ENCODE results near the gene ATP8A2.

The ATP8A2 gene

DNA sequence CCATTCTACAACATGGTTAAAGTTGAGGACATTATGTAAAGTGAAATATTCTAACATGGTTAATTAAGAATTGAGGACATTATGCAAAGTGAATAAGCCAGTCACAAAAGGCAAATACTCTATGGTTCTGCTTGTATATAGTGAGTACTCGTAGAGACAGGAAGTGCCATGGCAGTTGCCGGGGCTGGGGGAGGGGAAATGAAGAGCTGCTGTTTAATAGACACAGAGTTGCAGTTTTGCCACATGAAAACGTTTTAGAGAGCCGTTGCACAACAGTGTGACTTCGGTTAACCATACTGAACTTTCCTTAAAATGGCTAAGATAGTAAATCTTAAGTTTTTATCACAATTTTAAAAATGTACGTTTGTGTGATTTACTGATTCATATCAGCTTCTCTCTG, 503.1 kb downstream of the ATP8A2 start:
- peak; percentile 75 for TF ChIP-seq MAX (IDR thresholded peaks at IDR 0.05; ENCODE audit: low read depth, low read length)
- TF ChIP-seq MYC (IDR thresholded peaks at IDR 0.05; ENCODE audit: low read depth, low read length) = peak; percentile 84
- no peak for TF ChIP-seq CTCF (IDR thresholded peaks at IDR 0.05; ENCODE audit: low read depth, low read length)
- DNase-seq (ENCODE audit: low read depth) = peak; percentile 97
- H3K4me3 ChIP-seq (ENCODE audit: low read depth, low read length) = no peak overlapping the region

GRCh38 chr13:25876247-25876646, 504.5 kb downstream of the ATP8A2 start:
- TF ChIP-seq MYC (IDR thresholded peaks at IDR 0.05; ENCODE audit: low read depth, low read length) (no peak), POLR2A (IDR thresholded peaks at IDR 0.05; ENCODE audit: extremely low read depth, insufficient read length) (no peak), MAX (IDR thresholded peaks at IDR 0.05; ENCODE audit: low read depth, low read length) (no peak), CTCF (IDR thresholded peaks at IDR 0.05; ENCODE audit: low read depth, low read length) (no peak)
- no peak overlapping the region for H3K4me3 ChIP-seq (ENCODE audit: low read depth, low read length)
- DNase-seq (ENCODE audit: low read depth) = peak; percentile 29

DNA sequence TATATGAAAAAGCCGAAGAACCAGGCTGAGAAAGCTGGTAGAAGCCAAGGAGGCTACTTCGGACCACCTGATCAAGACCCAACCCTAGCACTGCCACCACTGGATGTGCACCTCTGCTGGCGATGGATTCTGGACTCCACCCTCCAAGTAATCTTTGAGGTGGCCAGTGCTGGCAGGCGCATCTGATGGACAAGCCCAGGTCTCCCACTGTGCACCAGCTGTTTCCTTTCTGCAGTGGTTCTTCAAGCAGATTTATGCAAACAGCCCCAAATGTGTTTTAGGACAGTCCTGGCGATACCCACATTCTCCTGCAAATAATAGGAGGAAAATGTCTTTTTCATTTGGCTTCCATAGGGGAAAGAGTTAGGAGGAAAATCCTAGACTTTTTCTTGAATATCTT, 507.7 kb downstream of the ATP8A2 start:
- H3K4me3 ChIP-seq (ENCODE audit: low read depth, low read length) = no peak overlapping the region
- no peak for TF ChIP-seq MAX (IDR thresholded peaks at IDR 0.05; ENCODE audit: low read depth, low read length)
- no peak for TF ChIP-seq POLR2A (IDR thresholded peaks at IDR 0.05; ENCODE audit: extremely low read depth, insufficient read length)
- TF ChIP-seq CTCF (IDR thresholded peaks at IDR 0.05; ENCODE audit: low read depth, low read length) = no peak
- no peak for TF ChIP-seq MYC (IDR thresholded peaks at IDR 0.05; ENCODE audit: low read depth, low read length)
- DNase-seq (ENCODE audit: low read depth) = no peak

DNA sequence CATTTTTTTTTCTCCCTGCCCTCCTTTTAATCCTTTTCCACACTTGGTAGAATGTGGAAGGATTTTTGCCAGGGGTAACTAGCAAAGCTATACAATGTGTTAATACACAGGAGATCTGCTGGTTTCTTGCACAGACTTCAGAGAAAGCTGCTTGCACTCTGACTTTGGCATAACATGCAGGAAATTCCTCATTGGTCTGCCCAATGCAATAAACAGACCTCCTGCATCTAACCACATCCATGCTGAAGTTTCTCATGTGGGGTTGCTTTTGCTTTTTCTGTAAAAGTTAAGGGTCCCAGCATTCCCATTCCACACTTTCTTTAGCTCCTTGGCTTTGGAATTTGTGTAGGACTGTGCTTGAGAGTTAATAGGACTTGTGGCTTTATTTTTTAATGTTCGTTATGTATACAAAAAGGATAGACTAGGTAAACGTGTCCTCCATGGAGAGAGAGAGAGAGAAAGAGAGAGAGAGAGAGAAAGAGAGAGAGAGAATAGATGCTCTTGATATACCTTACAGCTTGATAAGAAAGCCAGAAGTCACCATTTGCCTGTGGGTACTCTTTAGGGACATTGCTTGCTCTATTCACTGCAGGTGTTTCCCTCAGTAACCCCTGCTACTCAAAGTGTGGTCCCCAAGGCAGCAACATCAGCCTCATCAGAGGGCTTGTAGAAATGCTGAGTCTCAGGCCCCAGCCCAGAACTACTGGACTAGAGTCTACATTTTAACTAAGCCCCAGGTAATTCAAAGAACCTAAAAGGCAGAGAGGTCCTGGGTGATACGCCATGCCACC, 509.6 kb downstream of the ATP8A2 start:
- no peak overlapping the region for H3K4me3 ChIP-seq (ENCODE audit: low read depth, low read length)
- peak; percentile 45 for DNase-seq (ENCODE audit: low read depth)
- TF ChIP-seq CTCF (IDR thresholded peaks at IDR 0.05; ENCODE audit: low read depth, low read length) = no peak
- TF ChIP-seq MYC (IDR thresholded peaks at IDR 0.05; ENCODE audit: low read depth, low read length) = no peak

DNA sequence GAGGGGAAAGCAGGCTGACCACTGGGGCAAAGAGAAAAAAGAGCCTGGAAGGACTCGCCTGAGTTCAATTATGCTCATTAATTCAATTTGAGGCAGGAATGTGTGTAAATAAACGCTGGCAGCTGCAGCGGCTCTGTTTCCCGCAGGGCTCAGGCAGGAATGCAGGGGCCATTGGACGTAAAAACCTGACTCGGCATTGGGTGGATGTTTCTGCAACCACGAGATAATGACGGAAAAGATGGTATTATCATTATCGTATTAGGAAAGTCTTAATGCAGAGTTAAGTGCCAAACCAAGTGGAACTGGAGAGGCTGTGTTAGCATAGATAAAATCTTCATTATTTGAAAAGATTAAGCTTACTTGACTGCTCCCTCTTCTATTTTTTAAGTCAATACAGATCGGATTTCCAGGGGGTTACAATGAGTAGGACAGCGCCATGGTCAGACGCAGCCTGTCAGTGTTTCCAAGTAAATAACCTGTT, 510.2 kb downstream of the ATP8A2 start:
- no peak for TF ChIP-seq POLR2A (IDR thresholded peaks at IDR 0.05; ENCODE audit: extremely low read depth, insufficient read length)
- no peak for TF ChIP-seq CTCF (IDR thresholded peaks at IDR 0.05; ENCODE audit: low read depth, low read length)
- TF ChIP-seq MYC (IDR thresholded peaks at IDR 0.05; ENCODE audit: low read depth, low read length) = no peak
- no peak overlapping the region for H3K4me3 ChIP-seq (ENCODE audit: low read depth, low read length)
- DNase-seq (ENCODE audit: low read depth) = no peak

Measured in NB4 (cell line).